Measurements from ENCODE around the gene EPOP.

The EPOP gene

DNA sequence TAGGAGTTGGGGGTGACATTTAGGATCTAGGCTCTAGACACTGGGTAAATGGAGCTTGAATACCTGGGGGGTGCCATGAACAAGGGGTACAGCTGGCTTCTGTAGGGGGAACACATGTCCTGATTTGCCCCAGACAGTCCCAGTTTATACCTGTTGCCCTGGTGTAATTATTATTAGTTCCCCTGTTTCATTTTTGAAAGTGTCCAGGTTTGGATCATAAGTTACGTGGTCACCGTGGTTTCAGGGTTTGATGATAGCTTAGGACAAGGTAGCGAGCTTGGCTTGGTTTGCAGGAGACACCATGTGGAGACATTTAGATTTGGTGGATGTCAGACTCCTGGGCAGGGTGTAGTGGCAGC is 35.8 kb upstream of the EPOP start:
- H3K4me3 ChIP-seq (ENCODE audit: low read length): no peak overlapping the region
- TF ChIP-seq ZNF274 (IDR thresholded peaks at IDR 0.05; ENCODE audit: low read depth, low read length): no peak

GRCh38 chr17:38709864-38710603 is 35.3 kb upstream of the EPOP start:
- no peak overlapping the region for H3K4me3 ChIP-seq (ENCODE audit: low read length)
- TF ChIP-seq ZNF274 (IDR thresholded peaks at IDR 0.05; ENCODE audit: low read depth, low read length): no peak

GRCh38 chr17:38709104-38709820 is 34.5 kb upstream of the EPOP start:
- TF ChIP-seq ZNF274 (IDR thresholded peaks at IDR 0.05; ENCODE audit: low read depth, low read length): no peak
- H3K4me3 ChIP-seq (ENCODE audit: low read length): no peak overlapping the region

GRCh38 chr17:38707678-38708351 is 33.1 kb upstream of the EPOP start:
- TF ChIP-seq ZNF274 (IDR thresholded peaks at IDR 0.05; ENCODE audit: low read depth, low read length): no peak

GRCh38 chr17:38706505-38707216 is 31.9 kb upstream of the EPOP start:
- no peak for TF ChIP-seq ZNF274 (IDR thresholded peaks at IDR 0.05; ENCODE audit: low read depth, low read length)
- H3K4me3 ChIP-seq (ENCODE audit: low read length): peak overlapping the region; percentile 94

More at GRCh38 chr17:38707678-38708351, 33.1 kb upstream of the EPOP start:
- H3K4me3 ChIP-seq (ENCODE audit: low read length): no peak overlapping the region

GRCh38 chr17:38705803-38706504 is 31.2 kb upstream of the EPOP start:
- H3K4me3 ChIP-seq (ENCODE audit: low read length): peak overlapping the region; percentile 94
- TF ChIP-seq ZNF274 (IDR thresholded peaks at IDR 0.05; ENCODE audit: low read depth, low read length): no peak

GRCh38 chr17:38705523-38705802 is 30.7 kb upstream of the EPOP start:
- no peak for TF ChIP-seq ZNF274 (IDR thresholded peaks at IDR 0.05; ENCODE audit: low read depth, low read length)
- peak overlapping the region; percentile 94 for H3K4me3 ChIP-seq (ENCODE audit: low read length)

- TF ChIP-seq ZNF274 (IDR thresholded peaks at IDR 0.05; ENCODE audit: low read depth, low read length): no peak
- H3K4me3 ChIP-seq (ENCODE audit: low read length): peak within 1 kb of the TSS; percentile 94
Measured at GRCh38 chr17:38704606-38705522, 30.1 kb upstream of the EPOP start, which contains the start of gene MLLT6. MLLT6 (plus strand) TSS chr17:38705273; CDS start chr17:38705633, 360 bp downstream.

- TF ChIP-seq ZNF274 (IDR thresholded peaks at IDR 0.05; ENCODE audit: low read depth, low read length): no peak
- H3K4me3 ChIP-seq (ENCODE audit: low read length): peak overlapping the region; percentile 57
Measured at GRCh38 chr17:38703742-38704605, 29.2 kb upstream of the EPOP start.

DNA sequence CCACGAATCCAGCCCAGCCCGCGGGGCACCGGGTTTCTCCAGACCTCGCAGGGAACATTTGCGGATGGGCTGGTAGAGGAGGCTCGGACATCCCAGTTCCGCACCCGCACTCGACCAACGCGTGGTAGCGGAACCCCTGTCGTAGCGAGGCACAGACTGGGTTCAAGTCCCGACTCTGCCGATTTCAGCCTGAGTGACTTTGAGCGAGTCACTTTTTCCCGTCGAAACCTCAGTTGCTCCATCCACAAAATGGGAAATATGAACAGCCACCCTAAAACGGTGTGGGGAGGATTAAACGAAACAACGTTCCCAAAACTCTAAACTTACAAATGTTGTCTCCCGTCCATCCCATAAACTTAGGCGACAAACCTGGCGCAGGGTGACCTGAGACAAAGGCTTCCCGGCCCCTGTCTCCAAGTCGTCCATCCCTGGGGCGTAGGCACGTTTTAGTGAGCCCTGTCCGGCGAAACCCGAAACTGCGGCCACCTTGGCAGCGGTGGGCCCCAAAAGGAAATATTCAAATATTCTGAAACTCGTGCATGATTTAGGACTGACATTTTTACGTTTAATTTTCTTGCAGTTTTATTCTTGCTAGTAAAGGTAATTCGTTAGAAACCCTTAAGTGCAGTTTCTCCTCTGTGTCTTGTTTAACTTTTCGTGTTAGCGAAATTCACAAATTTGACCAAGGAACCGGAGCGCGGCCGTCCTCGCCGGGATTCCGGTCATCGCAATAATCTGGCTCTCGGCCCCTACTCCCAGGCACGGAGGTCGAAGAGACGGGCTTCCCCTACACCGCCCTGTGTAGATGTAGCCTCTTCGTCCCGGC is 28.4 kb upstream of the EPOP start:
- H3K4me3 ChIP-seq (ENCODE audit: low read length): peak overlapping the region; percentile 57
- no peak for TF ChIP-seq ZNF274 (IDR thresholded peaks at IDR 0.05; ENCODE audit: low read depth, low read length)
